Uterus (tissue), 4 donors: ENCODE results near the gene RETREG3. TPM values are rescaled to one million over a fixed set of nuclear protein-coding genes. Genes with fewer than 3 reads are reported as not detected.
A peak's percentile ranks its signal among the peaks of the same experiment; 100 is the strongest.

Experiments used
- DNase-seq, 2 donors: peaks; one replicate each; pipeline ENCODE4 v3.0.0-alpha.2; 2019 to 2020
- H3K27ac ChIP-seq, 2 donors: fragments of 200-600 bp; sonication (generic); 1 replicate in 1 of 2; 2 replicates in 1 of 2; pipeline ENCODE4 v1.5.1; 2016 to 2018
- H3K27me3 ChIP-seq, 2 donors: fragments of 200-600 bp; sonication (generic); one replicate each; pipeline ENCODE4 v1.5.1; 2018 to 2019; ENCODE audit warnings: control low read depth in 1 of 2
- H3K36me3 ChIP-seq, 2 donors: fragments of 200-600 bp; sonication (generic); one replicate each; pipeline ENCODE4 v1.5.1; 2019; ENCODE audit warnings: control low read depth in 1 of 2
- H3K4me1 ChIP-seq, 2 donors: fragments of 200-600 bp; sonication (generic); one replicate each; pipeline ENCODE4 v1.5.1; 2018 to 2019; ENCODE audit warnings: control low read depth in 1 of 2
- H3K4me3 ChIP-seq, 2 donors: fragments of 200-600 bp; sonication (generic); 1 replicate in 1 of 2; 2 replicates in 1 of 2; pipeline ENCODE4 v1.5.1; 2018 to 2019; ENCODE audit warnings: mild to moderate bottlenecking in 1 of 2
- H3K9me3 ChIP-seq, 2 donors: fragments of 200-600 bp; sonication (generic); one replicate each; pipeline ENCODE4 v1.5.1; 2019; ENCODE audit warnings: control low read depth in 1 of 2
- POLR2A ChIP-seq, 2 donors: fragments of 450-650 bp; IDR thresholded peaks; one replicate each; pipeline ENCODE4 v1.6.1; 2016; ENCODE audit warnings: antibody characterized with exemption in 2 of 2, mild to moderate bottlenecking in 1 of 2, moderate library complexity in 1 of 2
- intact Hi-C: fragments of 100-400 bp; cut with DNase I; formaldehyde crosslinking; loops from one replicate; pipeline ENCODE4 v1.15.1; 2023; ENCODE audit warnings: low total_unique reads
- total RNA-seq, 4 donors: library from RNA; depleted of rRNA in 3 of 4; stranded (reverse); fragments of >200 nt in 3 of 4; gene quantifications; one replicate each; pipeline versions ENCODE4 v1.1.0 to v1.2.4, GENCODE V29; 2014 to 2023
- TF ChIP-seq, protein P1 (sequence below), 4 experiments: fragments of 200-600 bp in 2 of 4; fragments of 450-650 bp in 2 of 4; sonication (generic) in 2 of 4; IDR thresholded peaks; one replicate each; pipeline ENCODE4 v1.5.1; 2016 to 2019; ENCODE audit warnings: antibody characterized with exemption in 4 of 4, mild to moderate bottlenecking in 2 of 4, moderate library complexity in 1 of 4
- donor health status: DM: yes; HTN: yes; CAD: no.

RETREG3 gene
- total RNA-seq, 4 donors from 2014 or later = 12.6 to 72.7 (median 46.3) TPM

DNA sequence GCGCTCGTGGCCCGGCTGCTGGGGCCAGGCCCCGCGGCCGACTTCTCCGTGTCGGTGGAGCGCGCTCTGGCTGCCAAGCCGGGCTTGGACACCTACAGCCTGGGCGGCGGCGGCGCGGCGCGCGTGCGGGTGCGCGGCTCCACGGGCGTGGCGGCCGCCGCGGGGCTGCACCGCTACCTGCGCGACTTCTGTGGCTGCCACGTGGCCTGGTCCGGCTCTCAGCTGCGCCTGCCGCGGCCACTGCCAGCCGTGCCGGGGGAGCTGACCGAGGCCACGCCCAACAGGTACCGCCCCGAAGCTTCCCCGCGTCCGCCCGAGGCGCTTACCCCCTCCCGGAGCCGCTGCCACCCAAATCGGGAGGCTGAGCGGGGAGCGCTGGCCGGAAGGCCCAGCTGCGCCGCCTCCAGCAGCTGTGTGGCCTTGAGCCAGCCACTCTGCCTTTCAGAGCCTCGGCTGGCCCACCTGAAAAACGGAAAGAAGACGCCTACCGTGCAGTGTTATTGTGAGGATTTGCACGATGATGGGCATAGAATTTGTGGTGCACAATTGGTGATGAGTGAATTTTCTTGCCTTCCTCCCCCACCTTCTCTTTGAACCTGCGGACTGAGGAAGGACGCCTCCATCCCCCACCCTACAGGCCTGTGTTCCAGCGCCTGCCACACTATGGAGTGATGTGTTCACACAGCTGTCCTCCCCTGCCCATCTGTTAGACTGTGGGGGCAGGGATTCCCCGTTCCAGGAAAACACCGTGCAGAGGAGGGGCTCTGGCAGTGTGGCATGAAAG is 72.6 kb downstream of the RETREG3 start:
- peak; percentile 86 to 88 for DNase-seq
- TF ChIP-seq, protein P1, sequence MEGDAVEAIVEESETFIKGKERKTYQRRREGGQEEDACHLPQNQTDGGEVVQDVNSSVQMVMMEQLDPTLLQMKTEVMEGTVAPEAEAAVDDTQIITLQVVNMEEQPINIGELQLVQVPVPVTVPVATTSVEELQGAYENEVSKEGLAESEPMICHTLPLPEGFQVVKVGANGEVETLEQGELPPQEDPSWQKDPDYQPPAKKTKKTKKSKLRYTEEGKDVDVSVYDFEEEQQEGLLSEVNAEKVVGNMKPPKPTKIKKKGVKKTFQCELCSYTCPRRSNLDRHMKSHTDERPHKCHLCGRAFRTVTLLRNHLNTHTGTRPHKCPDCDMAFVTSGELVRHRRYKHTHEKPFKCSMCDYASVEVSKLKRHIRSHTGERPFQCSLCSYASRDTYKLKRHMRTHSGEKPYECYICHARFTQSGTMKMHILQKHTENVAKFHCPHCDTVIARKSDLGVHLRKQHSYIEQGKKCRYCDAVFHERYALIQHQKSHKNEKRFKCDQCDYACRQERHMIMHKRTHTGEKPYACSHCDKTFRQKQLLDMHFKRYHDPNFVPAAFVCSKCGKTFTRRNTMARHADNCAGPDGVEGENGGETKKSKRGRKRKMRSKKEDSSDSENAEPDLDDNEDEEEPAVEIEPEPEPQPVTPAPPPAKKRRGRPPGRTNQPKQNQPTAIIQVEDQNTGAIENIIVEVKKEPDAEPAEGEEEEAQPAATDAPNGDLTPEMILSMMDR (IDR thresholded peaks at IDR 0.05) = peak in 1 of 4 experiments; percentile 7
- no peak for TF ChIP-seq POLR2A (IDR thresholded peaks at IDR 0.05)
- Histone ChIP-seq H3K4me1 (peaks cover 0 to 7% of the 10 kb centered on the region in 2 donors), H3K4me3 (peak overlapping the region; percentile 34 to 40), H3K27ac (peak overlapping the region; percentile 93 to 97), H3K36me3 (no peaks in the 10 kb centered on the region), H3K9me3 (no peaks in the 10 kb centered on the region), H3K27me3 (no peaks in the 10 kb centered on the region)
- intact Hi-C loops = no loop called here

DNA sequence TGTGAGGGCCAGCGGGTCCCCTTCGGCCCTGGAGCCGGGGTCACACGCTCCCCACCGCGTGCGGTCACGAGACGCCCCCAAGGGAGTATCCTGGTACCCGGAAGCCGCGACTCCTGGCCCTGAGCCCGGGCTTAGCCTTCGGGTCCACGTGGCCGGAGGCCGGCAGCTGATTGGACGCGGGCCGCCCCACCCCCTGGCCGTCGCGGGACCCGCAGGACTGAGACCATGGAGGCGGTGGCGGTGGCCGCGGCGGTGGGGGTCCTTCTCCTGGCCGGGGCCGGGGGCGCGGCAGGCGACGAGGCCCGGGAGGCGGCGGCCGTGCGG is 73.2 kb downstream of the RETREG3 start, which contains the start of gene NAGLU:
Gene NAGLU (plus strand): TSS at position 194 of the 324 bp plus-strand sequence. CDS start 32 bp downstream, at position 226.
- peak within 1 kb of the TSS; percentile 93 to 97 for H3K27ac ChIP-seq
- no peaks in the 10 kb centered on the region for H3K27me3 ChIP-seq
- no peaks in the 10 kb centered on the region for H3K9me3 ChIP-seq
- peak within 1 kb of the TSS; percentile 34 to 40 for H3K4me3 ChIP-seq
- peaks cover 0 to 7% of the 10 kb centered on the region in 2 donors for H3K4me1 ChIP-seq
- peak; percentile 96 to 97 for DNase-seq
- intact Hi-C loops = no loop called here
- TF ChIP-seq, protein P1 (IDR thresholded peaks at IDR 0.05) = peak in 1 of 4 experiments; percentile 31
- peak; percentile 83 to 86 for TF ChIP-seq POLR2A (IDR thresholded peaks at IDR 0.05)
- H3K36me3 ChIP-seq = no peaks in the 10 kb centered on the region

DNA sequence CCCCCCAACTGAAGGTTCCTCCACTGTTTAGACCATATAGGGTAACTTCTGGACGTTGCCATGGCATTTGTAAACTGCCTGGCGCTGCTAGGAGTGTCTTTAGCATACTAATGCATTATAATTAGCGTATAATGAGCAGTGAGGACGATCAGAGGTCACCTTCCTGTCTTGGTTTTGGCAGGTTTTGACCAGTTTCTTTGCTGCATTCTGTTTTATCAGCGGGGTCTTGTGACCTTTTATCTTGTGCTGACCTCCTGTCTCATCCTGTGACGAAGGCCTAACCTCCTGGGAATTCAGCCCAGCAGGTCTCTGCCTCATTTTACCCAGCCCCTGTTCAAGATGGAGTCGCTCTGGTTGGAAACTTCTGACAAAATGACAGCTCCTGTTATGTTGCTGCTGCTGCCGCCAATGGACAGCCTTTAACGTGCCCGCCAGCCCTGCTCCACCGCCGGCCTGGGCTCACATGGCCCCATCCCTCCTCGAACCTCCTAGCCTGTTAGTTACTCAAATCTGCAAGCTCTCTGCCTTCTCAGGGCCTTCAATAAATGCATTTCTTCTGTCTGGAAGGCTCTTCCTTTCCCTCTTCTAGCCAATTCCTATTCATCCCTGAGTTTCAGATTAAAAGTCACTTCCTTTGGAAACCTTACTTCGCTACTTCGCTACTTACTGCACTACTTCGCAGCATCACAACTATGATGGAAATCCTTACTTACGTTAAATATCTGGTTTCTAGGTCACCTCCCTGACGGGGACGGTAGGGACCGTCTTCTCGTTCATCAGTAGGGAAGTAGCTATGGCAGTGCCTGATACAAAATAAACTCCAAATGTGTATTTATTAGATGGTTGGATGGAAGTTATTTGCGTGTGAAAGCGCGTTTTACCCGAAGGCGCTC is 73.8 kb downstream of the RETREG3 start:
- Histone ChIP-seq H3K27ac (peak overlapping the region; percentile 93 to 97), H3K4me1 (peaks cover 0 to 7% of the 10 kb centered on the region in 2 donors), H3K27me3 (no peaks in the 10 kb centered on the region), H3K36me3 (no peaks in the 10 kb centered on the region), H3K9me3 (no peaks in the 10 kb centered on the region), H3K4me3 (peak overlapping the region; percentile 34 to 40)
- intact Hi-C loops = no loop called here
- no peak for DNase-seq
- no peak for TF ChIP-seq POLR2A (IDR thresholded peaks at IDR 0.05)
- TF ChIP-seq, protein P1 (IDR thresholded peaks at IDR 0.05) = no peak

DNA sequence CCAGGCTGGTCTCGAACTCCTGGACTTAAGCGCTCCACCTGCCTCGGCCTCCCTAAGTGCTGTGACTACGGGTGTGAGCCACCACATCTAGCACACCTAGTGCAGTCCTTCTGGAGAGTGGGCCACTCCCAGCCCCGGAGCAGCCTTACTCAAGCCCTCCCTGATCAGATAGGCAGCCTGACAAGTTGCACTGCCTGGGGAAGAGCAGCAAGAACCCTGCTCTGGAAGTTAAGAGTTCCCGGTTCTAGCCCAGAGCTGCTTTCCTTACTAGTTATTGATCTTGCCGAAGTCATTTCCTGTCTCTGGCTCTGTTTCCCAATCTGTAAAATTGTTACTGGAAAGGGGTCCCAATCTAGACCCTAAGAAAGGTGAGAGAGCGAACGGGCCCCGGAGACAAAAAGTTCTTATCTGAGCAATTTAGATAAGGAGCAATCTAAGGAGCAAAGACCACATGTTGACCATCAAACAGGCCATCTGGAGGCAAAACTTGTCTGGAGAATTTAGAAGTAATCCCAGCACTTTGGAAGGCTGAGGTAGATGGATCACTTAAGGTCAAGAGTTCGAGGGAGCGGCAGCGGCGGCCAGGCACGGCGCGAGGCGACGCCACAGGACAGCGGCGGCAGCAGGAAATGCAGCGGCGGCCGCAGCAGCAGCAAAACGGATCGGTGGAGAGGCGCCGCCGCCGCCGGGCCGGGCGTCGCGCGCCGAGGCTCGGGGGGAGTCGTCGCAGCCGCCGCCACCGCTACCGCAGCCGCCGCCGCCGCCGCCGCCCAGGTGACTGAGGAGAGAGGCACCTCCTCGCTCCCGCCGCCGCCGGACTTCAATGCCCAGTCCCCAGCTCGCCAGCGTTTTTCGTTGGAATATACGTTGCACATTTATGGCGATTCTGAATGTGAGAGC is 77.5 kb downstream of the RETREG3 start:
- peak overlapping the region; percentile 28 to 47 for H3K4me3 ChIP-seq
- H3K36me3 ChIP-seq = no peaks in the 10 kb centered on the region
- intact Hi-C loops = no loop called here
- TF ChIP-seq, protein P1 (IDR thresholded peaks at IDR 0.05) = peak; percentile 24 to 72 (median 68)
- TF ChIP-seq POLR2A (IDR thresholded peaks at IDR 0.05) = peak in 1 of 2 donors; percentile 40
- H3K4me1 ChIP-seq = peaks cover 0 to 7% of the 10 kb centered on the region in 2 donors
- H3K27me3 ChIP-seq = no peaks in the 10 kb centered on the region
- peak overlapping the region; percentile 76 to 92 for H3K27ac ChIP-seq
- H3K9me3 ChIP-seq = no peaks in the 10 kb centered on the region
- DNase-seq = peak in 1 of 2 donors; percentile 75
